Ishikawa (cell line): ENCODE results near the gene HEPACAM.

Experiments used
- CEBPB ChIP-seq: IDR thresholded peaks from 2 replicates; pipeline ENCODE4 v1.6.1; 2012
- CREB1 ChIP-seq: IDR thresholded peaks from 2 replicates; pipeline ENCODE4 v1.6.1; 2012; ENCODE audit warnings: low read depth
- EGR1 ChIP-seq: IDR thresholded peaks from 2 replicates; pipeline ENCODE4 v1.6.1; 2012
- EP300 ChIP-seq: IDR thresholded peaks from 2 replicates; pipeline ENCODE4 v1.6.1; 2012; ENCODE audit warnings: borderline replicate concordance
- FOXM1 ChIP-seq: IDR thresholded peaks from 2 replicates; pipeline ENCODE4 v1.6.1; 2012; ENCODE audit warnings: low read depth, borderline replicate concordance
- MAX ChIP-seq: IDR thresholded peaks from 2 replicates; pipeline ENCODE4 v1.6.1; 2012
- NFIC ChIP-seq: IDR thresholded peaks from 2 replicates; pipeline ENCODE4 v1.6.1; 2012
- RAD21 ChIP-seq: IDR thresholded peaks from 2 replicates; pipeline ENCODE4 v1.6.1; 2012; ENCODE audit warnings: low read depth
- REST ChIP-seq: IDR thresholded peaks from 2 replicates; pipeline ENCODE4 v1.6.1; 2012; ENCODE audit warnings: low read depth, mild to moderate bottlenecking
- TAF1 ChIP-seq: IDR thresholded peaks from 2 replicates; pipeline ENCODE4 v1.6.1; 2012; ENCODE audit warnings: low read depth, mild to moderate bottlenecking
- TCF12 ChIP-seq: IDR thresholded peaks from 2 replicates; pipeline ENCODE4 v1.6.1; 2012; ENCODE audit warnings: low read depth
- TEAD4 ChIP-seq: IDR thresholded peaks from 2 replicates; pipeline ENCODE4 v1.6.1; 2012
- USF1 ChIP-seq: IDR thresholded peaks from 2 replicates; pipeline ENCODE4 v1.6.1; 2012
- YY1 ChIP-seq: IDR thresholded peaks from 2 replicates; pipeline ENCODE4 v1.6.1; 2012; ENCODE audit warnings: low read depth
- ZBTB7A ChIP-seq: IDR thresholded peaks from 2 replicates; pipeline ENCODE4 v1.6.1; 2012; ENCODE audit warnings: low read depth

HEPACAM gene

GRCh38 chr11:124884869-124885479 lies 50.9 kb downstream of the HEPACAM start:
- no peak for TF ChIP-seq REST

GRCh38 chr11:124884340-124884739 lies 51.5 kb downstream of the HEPACAM start:
- TF ChIP-seq TEAD4 (no peak), TAF1 (no peak), CEBPB (no peak), YY1 (no peak), EP300 (no peak), TCF12 (no peak), REST (no peak), EGR1 (no peak), USF1 (no peak), MAX (no peak), RAD21 (no peak), NFIC (no peak)

GRCh38 chr11:124882339-124883071 lies 53.3 kb downstream of the HEPACAM start:
- TF ChIP-seq NFIC (no peak), EGR1 (no peak), REST (no peak), CREB1 (no peak), TCF12 (no peak), CEBPB (no peak), RAD21 (no peak), TEAD4 (no peak), YY1 (no peak), TAF1 (no peak), FOXM1 (no peak)

DNA sequence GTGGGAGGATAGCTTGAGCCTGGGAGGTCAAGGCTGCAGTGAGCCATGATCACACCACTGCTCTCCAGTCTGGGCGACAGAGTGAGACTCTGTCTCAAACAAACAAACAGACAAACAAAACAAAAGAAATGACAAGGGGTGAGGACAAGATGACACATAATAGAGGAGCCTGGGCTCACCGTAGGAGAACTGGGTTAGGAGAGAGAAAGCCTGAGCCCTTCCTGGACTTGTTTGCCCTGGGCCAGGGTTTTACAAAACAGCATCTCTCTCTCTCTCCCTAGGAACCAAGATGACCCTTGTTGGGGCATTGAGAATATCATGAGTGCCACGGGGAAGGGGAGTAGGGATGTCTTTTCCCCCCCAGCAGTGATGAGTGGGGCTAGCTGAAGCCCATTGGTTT lies 54.9 kb downstream of the HEPACAM start:
- TF ChIP-seq MAX (no peak), USF1 (no peak), NFIC (no peak), REST (no peak), EP300 (no peak), TEAD4 (no peak), CEBPB (no peak), TAF1 (no peak), TCF12 (no peak), CREB1 (no peak), ZBTB7A (no peak), EGR1 (no peak), RAD21 (no peak), YY1 (no peak), FOXM1 (no peak)
